ENCODE measurements around the gene RFX1.
"Not testable (repeated sequence)": the region's sequence is repeated elsewhere in the genome, so short reads cannot be mapped to it uniquely, and the experiment has no call there.

The RFX1 gene

GRCh38 chr19:13968383-13968935 lies 37.7 kb downstream of the RFX1 start:
- no peak for TF ChIP-seq CTCF (IDR thresholded peaks at IDR 0.05; ENCODE audit: unreplicated experiment in 3 of 3)
- no peaks in the 10 kb centered on the region for H3K4me1 Mint-ChIP-seq
- H3K27ac Mint-ChIP-seq: no peak overlapping the region
- no peak overlapping the region for H3K4me3 Mint-ChIP-seq
- no peaks in the 10 kb centered on the region for H3K27me3 Mint-ChIP-seq (ENCODE audit: low read depth)
- peaks cover 32% of the 10 kb centered on the region for H3K36me3 Mint-ChIP-seq (ENCODE audit: low read depth)
- H3K9me3 Mint-ChIP-seq: no peaks in the 10 kb centered on the region

GRCh38 chr19:13967206-13967605 lies 38.9 kb downstream of the RFX1 start:
- H3K27ac Mint-ChIP-seq, H3K4me1 Mint-ChIP-seq, H3K4me3 Mint-ChIP-seq: not testable (repeated sequence)

GRCh38 chr19:13966684-13967128 lies 39.4 kb downstream of the RFX1 start:
- no peak overlapping the region for H3K4me3 Mint-ChIP-seq
- peaks cover under 1% of the 10 kb centered on the region for H3K4me1 Mint-ChIP-seq
- no peak overlapping the region for H3K27ac Mint-ChIP-seq
- no peak for TF ChIP-seq CTCF (IDR thresholded peaks at IDR 0.05; ENCODE audit: unreplicated experiment in 3 of 3)
- no peaks in the 10 kb centered on the region for H3K9me3 Mint-ChIP-seq
- H3K27me3 Mint-ChIP-seq (ENCODE audit: low read depth): no peaks in the 10 kb centered on the region
- peaks cover 26% of the 10 kb centered on the region for H3K36me3 Mint-ChIP-seq (ENCODE audit: low read depth)

More at GRCh38 chr19:13967206-13967605, 38.9 kb downstream of the RFX1 start:
- H3K36me3 Mint-ChIP-seq (ENCODE audit: low read depth): peaks cover 26% of the 10 kb centered on the region
- H3K27me3 Mint-ChIP-seq (ENCODE audit: low read depth); H3K9me3 Mint-ChIP-seq: not testable (repeated sequence)

GRCh38 chr19:13965926-13966683 lies 40.0 kb downstream of the RFX1 start:
- TF ChIP-seq CTCF (IDR thresholded peaks at IDR 0.05; ENCODE audit: unreplicated experiment in 3 of 3): no peak
- H3K4me3 Mint-ChIP-seq: no peak overlapping the region
- H3K27me3 Mint-ChIP-seq (ENCODE audit: low read depth): no peaks in the 10 kb centered on the region
- no peaks in the 10 kb centered on the region for H3K9me3 Mint-ChIP-seq
- no peak overlapping the region for H3K27ac Mint-ChIP-seq
- H3K36me3 Mint-ChIP-seq (ENCODE audit: low read depth): peaks cover 31% of the 10 kb centered on the region
- peaks cover 4% of the 10 kb centered on the region for H3K4me1 Mint-ChIP-seq

- H3K36me3 Mint-ChIP-seq (ENCODE audit: low read depth): peaks cover 34% of the 10 kb centered on the region
- no peak overlapping the region for H3K27ac Mint-ChIP-seq
- H3K27me3 Mint-ChIP-seq (ENCODE audit: low read depth): no peaks in the 10 kb centered on the region
- no peaks in the 10 kb centered on the region for H3K9me3 Mint-ChIP-seq
- peaks cover 4% of the 10 kb centered on the region for H3K4me1 Mint-ChIP-seq
- no peak for TF ChIP-seq CTCF (IDR thresholded peaks at IDR 0.05; ENCODE audit: unreplicated experiment in 3 of 3)
- H3K4me3 Mint-ChIP-seq: no peak overlapping the region
These were observed 40.7 kb downstream of the RFX1 start for GRCh38 chr19:13965377-13965896.

- Mint-ChIP-seq H3K27me3 (ENCODE audit: low read depth) (no peaks in the 10 kb centered on the region), H3K4me1 (peaks cover 4% of the 10 kb centered on the region), H3K27ac (peak overlapping the region in 1 of 3 experiments; percentile 45), H3K9me3 (no peaks in the 10 kb centered on the region), H3K36me3 (ENCODE audit: low read depth) (peaks cover 30% of the 10 kb centered on the region), H3K4me3 (no peak overlapping the region)
- no peak for TF ChIP-seq CTCF (IDR thresholded peaks at IDR 0.05; ENCODE audit: unreplicated experiment in 3 of 3)
These were observed 41.3 kb downstream of the RFX1 start for GRCh38 chr19:13964776-13965175.
